Dedifferentiated amniotic fluid mesenchymal stem cell (primary cell): ENCODE results near the gene CUX1.
A peak's percentile ranks its signal among the peaks of the same experiment; 100 is the strongest.
"Not testable (repeated sequence)": the region's sequence is repeated elsewhere in the genome, so short reads cannot be mapped to it uniquely, and the experiment has no call there.

ENCODE experiments used
- DNase-seq: peaks from one replicate; pipeline ENCODE4 v3.0.0-alpha.2; 2016; ENCODE audit errors: extremely low spot score

Gene CUX1

GRCh38 chr7:102008535-102009262, 191.3 kb downstream of the CUX1 start:
- no peak for DNase-seq

DNA sequence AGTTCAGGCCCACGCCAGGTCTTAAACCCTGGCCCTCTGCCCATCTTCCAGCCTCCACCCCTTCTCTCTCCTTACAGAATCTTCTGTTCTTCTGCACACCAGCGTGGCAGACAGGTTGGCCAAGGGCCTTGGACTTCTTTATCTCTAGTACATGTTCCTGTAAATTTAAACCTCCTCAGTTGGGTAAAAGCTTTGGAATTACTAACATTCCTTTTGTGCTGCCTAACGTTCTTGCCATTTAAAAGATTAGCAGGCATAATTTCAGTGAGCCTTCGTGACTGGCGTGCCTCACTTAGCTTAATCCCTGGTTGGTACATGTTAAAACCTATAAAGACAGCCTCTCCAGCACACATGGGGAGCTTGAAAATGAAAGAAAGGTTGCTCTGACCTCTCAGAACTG, 192.2 kb downstream of the CUX1 start:
- peak; percentile 79 for DNase-seq

DNA sequence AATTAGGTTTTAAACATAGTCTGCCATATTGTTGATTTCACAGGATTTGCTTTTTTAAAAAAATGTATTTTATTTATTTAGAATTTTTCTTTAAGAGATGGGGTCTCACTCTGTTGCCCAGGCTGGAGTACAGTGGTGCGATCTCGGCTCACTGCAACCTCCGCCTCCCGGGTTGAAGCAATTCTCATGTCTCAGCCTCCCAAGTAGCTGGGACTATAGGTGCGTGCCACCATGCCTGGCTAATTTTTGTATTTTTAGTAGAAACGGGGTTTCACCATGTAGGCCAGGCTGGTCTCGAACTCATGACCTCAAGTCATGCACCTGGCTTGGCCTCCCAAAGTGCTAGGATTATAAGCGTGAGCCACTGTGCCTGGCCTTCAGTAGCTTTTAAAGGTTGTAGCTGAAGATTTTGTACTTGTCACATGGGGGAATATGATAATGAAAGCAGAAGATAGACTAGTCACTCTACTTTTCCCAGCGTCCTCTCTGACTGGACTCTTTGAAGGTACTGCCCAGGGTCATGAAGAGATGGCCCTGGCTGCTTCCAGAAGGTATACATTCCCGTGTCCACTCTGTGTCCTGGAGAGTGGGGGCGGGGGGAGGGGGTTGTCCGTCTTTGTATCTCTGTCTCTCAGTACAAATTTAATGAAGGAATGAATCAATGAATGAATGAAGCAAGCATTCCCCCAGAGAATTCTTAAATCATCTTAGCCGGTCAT, 194.8 kb downstream of the CUX1 start:
- DNase-seq = not testable (repeated sequence)

GRCh38 chr7:102012941-102013461, 195.6 kb downstream of the CUX1 start:
- no peak for DNase-seq

DNA sequence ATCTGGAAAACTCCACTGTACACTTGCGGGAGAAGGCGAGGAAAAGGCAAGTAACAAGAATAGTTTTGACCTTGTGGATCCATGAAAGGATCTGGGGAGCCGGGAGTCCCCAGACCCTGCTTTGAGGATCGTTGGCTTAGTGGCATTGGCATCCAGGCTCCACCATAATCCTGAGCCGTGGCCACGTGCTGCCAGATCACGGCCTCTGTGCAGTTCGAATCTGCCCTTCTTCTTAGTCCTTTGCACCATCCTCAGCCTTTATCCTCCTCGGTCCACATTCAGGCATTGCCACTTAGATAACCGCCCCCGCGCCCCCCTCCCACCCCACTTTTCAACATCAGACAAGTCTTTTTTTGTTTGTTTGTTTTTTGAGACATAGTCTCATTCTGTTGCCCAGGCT, 201.4 kb downstream of the CUX1 start:
- DNase-seq = no peak

DNA sequence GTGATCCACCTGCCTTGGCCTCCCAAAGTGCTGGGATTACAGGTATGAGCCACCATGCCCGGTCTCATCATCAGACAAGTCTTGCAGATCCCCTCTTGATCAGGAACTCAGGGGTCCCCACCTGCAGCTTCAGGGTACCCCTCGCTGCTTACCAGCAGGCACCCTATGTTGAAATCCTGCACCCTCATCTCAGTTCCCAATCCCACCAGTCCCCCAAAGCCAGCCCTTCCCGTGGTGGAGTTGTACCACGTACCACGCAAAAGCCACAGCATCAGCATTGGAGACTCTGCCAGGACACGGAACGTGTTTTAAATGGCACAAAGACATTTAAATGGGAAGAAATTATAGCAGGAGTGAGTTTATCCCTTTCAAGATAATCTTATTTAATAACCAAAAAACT, 202.0 kb downstream of the CUX1 start:
- no peak for DNase-seq

GRCh38 chr7:102021841-102022618, 204.6 kb downstream of the CUX1 start:
- DNase-seq = no peak

GRCh38 chr7:102024005-102024768, 206.8 kb downstream of the CUX1 start:
- DNase-seq = no peak

- no peak for DNase-seq
Measured at GRCh38 chr7:102024769-102025391, 207.5 kb downstream of the CUX1 start.

DNA sequence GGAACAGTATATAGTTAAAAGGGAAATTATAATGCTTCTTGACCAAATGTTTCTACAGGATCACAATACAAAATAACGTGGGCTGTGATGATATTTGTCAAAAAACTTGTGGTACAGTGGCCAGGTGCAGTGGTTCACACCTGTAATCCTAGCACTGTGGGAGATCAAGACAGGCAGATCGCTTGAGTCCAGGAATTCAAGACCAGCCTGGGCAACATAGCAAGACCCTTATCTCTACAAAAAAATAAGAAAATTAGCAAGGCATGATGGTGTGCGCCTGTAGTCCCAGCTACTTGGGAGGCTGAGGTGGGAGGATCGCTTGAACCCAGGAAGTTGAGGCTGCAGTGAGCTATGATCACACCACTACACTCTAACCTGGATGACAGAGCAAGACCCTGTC, 208.4 kb downstream of the CUX1 start:
- not testable (repeated sequence) for DNase-seq

GRCh38 chr7:102028206-102028826, 210.9 kb downstream of the CUX1 start:
- DNase-seq = no peak

- no peak for DNase-seq
Measured at GRCh38 chr7:102029616-102030015, 212.2 kb downstream of the CUX1 start.

- DNase-seq = no peak
Measured at GRCh38 chr7:102030696-102031095, 213.3 kb downstream of the CUX1 start.

DNA sequence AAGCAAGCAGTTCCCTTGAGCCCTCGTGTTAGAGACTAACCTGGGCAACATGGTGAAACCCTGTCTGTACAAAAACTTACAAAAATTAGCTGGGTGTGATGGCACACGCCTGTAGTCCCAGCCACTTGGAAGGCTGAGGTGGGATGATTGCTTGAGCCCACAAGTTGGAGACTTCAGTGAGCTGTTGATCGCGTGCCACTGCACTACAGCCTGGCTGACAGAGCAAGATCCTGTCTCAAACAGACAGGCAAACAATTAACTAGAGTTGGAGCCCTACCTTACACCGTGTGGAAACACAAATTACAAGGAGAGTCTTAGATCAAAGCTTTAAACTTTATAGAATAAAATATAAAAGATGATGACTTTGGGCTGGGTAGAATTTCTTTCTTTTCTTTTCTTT, 219.5 kb downstream of the CUX1 start:
- DNase-seq = no peak

- no peak for DNase-seq
Measured at GRCh38 chr7:102039706-102040105, 222.3 kb downstream of the CUX1 start.

DNA sequence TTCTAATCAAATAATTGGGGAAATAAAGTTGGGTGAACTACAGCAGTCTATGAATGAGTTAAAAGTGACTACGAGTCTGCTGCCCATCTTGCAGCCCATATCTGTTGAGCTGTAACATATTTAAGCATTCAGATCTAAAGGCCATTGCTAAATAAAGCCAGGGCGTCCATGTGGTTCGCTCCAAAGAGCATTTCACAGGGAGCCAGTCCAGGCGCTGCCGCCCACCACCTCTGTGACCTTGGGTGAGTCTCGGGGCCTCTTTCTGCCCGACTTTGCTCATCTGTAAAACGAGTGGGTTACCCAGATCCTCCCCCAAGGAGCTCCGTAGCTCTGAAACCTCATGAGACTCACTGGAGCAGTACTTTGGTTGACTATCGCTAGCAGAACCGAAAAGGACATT, 223.1 kb downstream of the CUX1 start:
- DNase-seq = no peak

GRCh38 chr7:102042016-102042656, 224.7 kb downstream of the CUX1 start:
- peak; percentile 77 for DNase-seq

DNA sequence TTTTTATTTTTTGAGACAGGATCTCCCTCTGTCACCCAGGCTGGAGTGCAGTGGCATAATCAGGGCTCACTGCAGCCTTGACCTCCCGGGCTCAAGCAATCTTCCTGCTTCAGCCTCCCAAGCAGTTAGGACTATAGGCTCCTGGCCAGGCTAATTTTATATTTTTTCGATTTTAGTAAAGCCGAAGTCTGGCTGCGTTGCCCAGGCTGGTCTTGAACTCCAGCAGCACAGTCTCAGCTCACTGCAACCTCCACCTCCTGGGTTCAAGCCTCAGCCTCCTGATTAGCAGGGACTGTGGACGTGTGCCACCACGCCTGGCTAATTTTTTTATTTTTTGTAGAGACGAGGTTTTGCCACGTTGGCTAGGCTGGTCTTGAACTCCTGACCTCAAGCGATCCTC, 225.4 kb downstream of the CUX1 start:
- not testable (repeated sequence) for DNase-seq

GRCh38 chr7:102044641-102044983, 227.2 kb downstream of the CUX1 start:
- no peak for DNase-seq

- DNase-seq = peak; percentile 84
Measured at GRCh38 chr7:102044984-102045673, 227.7 kb downstream of the CUX1 start.
